ENCODE data around the gene TERB2. TPM values are rescaled to one million over a fixed set of nuclear protein-coding genes. Genes with fewer than 3 reads are reported as not detected.

Gene TERB2
- total RNA-seq, 1 experiment from 2014 or later = not detected

GRCh38 chr15:44909423-44909822, 47.1 kb upstream of the TERB2 start:
- Mint-ChIP-seq H3K9me3 (no peaks in the 10 kb centered on the region; a peak in 1 of 5 replicates), H3K4me1 (no peaks in the 10 kb centered on the region), H3K27me3 (ENCODE audit: low read depth) (no peaks in the 10 kb centered on the region), H3K4me3 (no peak overlapping the region), H3K27ac (no peak overlapping the region), H3K36me3 (ENCODE audit: insufficient read depth in 1 of 3, low read depth in 3 of 3) (no peaks in the 10 kb centered on the region)
- no peak overlapping the region for H2BK120ac ChIP-seq (ENCODE audit: low read depth, low read length, poor library complexity, severe bottlenecking)
- H3K23ac ChIP-seq (ENCODE audit: insufficient read length, low read depth, low read length) = no peak overlapping the region
- no peak overlapping the region for H3K9ac ChIP-seq (ENCODE audit: extremely low read depth, insufficient read length, low read length)
- no peak overlapping the region for H2BK15ac ChIP-seq (ENCODE audit: low read depth, low read length)
- no peak overlapping the region for H3K14ac ChIP-seq (ENCODE audit: insufficient read depth, low read length)
- H3T11ph ChIP-seq (ENCODE audit: low read length) = no peak overlapping the region
- H2BK20ac ChIP-seq (ENCODE audit: low read depth, low read length, poor library complexity, severe bottlenecking) = no peak overlapping the region
- no peak overlapping the region for H3K4me2 ChIP-seq (ENCODE audit: insufficient read depth, insufficient read length, low read length)
- no peaks in the 10 kb centered on the region for H4K20me1 ChIP-seq (ENCODE audit: control insufficient read depth, insufficient read depth, insufficient read length)
- H4K8ac ChIP-seq (replicated peaks; ENCODE audit: insufficient read length, low read depth, low read length) = no peak overlapping the region
- no peaks in the 10 kb centered on the region for H3K9me3 ChIP-seq (ENCODE audit: control insufficient read depth, low read depth, low read length)
- no peaks in the 10 kb centered on the region for H3K79me2 ChIP-seq (ENCODE audit: insufficient read depth, low read length)
- DNase-seq = no peak
- no peak overlapping the region for H2BK5ac ChIP-seq (ENCODE audit: insufficient read length, low read length)
- H3K79me1 ChIP-seq (ENCODE audit: insufficient read depth, low read depth, low read length, poor library complexity, severe bottlenecking) = no peaks in the 10 kb centered on the region
- no CpG with 5 or more reads among the region's 2 CpGs for WGBS (ENCODE audit: extremely low coverage, insufficient read length, low lambda C conversion rate)
- TF ChIP-seq CTCF (conservative IDR thresholded peaks at IDR 0.05) = no peak
- no peaks in the 10 kb centered on the region for H3K4me1 ChIP-seq (ENCODE audit: insufficient read depth, low read length)
- no peak overlapping the region for H3K27ac ChIP-seq (ENCODE audit: insufficient read length, low read depth, low read length)
- H2BK12ac ChIP-seq (ENCODE audit: insufficient read length, low read depth, low read length) = no peak overlapping the region
- H3K56ac ChIP-seq (ENCODE audit: insufficient read length, low read depth, low read length) = no peak overlapping the region
- no peak overlapping the region for H2AK5ac ChIP-seq (ENCODE audit: insufficient read length, low read length)
- no peak overlapping the region for H2AFZ ChIP-seq (ENCODE audit: low read length)
- no peak overlapping the region for H3K18ac ChIP-seq (ENCODE audit: insufficient read length, low read depth, low read length)
- no peak overlapping the region for H4K5ac ChIP-seq (ENCODE audit: insufficient read length, low read depth, low read length)
- no peaks in the 10 kb centered on the region for H3K27me3 ChIP-seq (ENCODE audit: insufficient read depth, low read length)
- no peak overlapping the region for H4K91ac ChIP-seq (ENCODE audit: insufficient read length, low read depth, low read length)
- no peaks in the 10 kb centered on the region for H3K23me2 ChIP-seq (ENCODE audit: insufficient read length, low read depth, low read length, poor library complexity, severe bottlenecking)
- H3K4ac ChIP-seq (ENCODE audit: low read depth, low read length) = no peak overlapping the region

Data from H9 (cell line).